ENCODE measurements around the gene GSDME.

GRCh38 chr7:24773646-24774045 lies 16.4 kb upstream of the GSDME start:
- TF ChIP-seq NFIC (IDR thresholded peaks at IDR 0.05; ENCODE audit: borderline replicate concordance), result no peak
- TF ChIP-seq RFX5 (IDR thresholded peaks at IDR 0.05; ENCODE audit: low read length), result no peak
- TF ChIP-seq EZH2phosphoT487 (IDR thresholded peaks at IDR 0.05; ENCODE audit: borderline replicate concordance, low read depth), result no peak
- TF ChIP-seq SIN3A (IDR thresholded peaks at IDR 0.05; ENCODE audit: borderline replicate concordance, low read depth, low read length), result no peak
- TF ChIP-seq CHD2 (IDR thresholded peaks at IDR 0.05; ENCODE audit: low read length, partially characterized antibody), result no peak
- no peak for TF ChIP-seq GABPA (IDR thresholded peaks at IDR 0.05; ENCODE audit: low read depth)
- TF ChIP-seq NRF1 (IDR thresholded peaks at IDR 0.05; ENCODE audit: low read depth, low read length), result no peak
- no peak for TF ChIP-seq CTCF (IDR thresholded peaks at IDR 0.05)
- TF ChIP-seq POLR2AphosphoS5 (IDR thresholded peaks at IDR 0.05; ENCODE audit: low read depth, low read length), result no peak
